Activated CD4-positive, alpha-beta memory T cell treated with anti-CD3 and anti-CD28 coated beads, Interleukin-2, amount 10 ng/mL, durations not matched to agents 7 days and 5 days (primary cell): ENCODE results near the gene CADM1. TPM values are rescaled to one million over a fixed set of nuclear protein-coding genes. Genes with fewer than 3 reads are reported as not detected.
A peak's percentile ranks its signal among the peaks of the same experiment; 100 is the strongest.

Experiments used
- CTCF ChIA-PET: fragments of 350-600 bp; sonication (Branson Sonifier 250); formaldehyde crosslinking; loops from one replicate; lab custom pipeline; 2021; ENCODE audit warnings: antibody characterized with exemption, inconsistent platforms; lab: Charles Lee
- POLR2A ChIA-PET: fragments of 350-600 bp; sonication (Branson Sonifier 250); formaldehyde crosslinking; loops from one replicate; lab custom pipeline; 2021; ENCODE audit warnings: antibody characterized with exemption; lab: Charles Lee
- DNase-seq: peaks from one replicate; pipeline ENCODE4 v3.0.0-alpha.2; 2020
- H3K27ac Mint-ChIP-seq: one replicate; pipeline ENCODE4 v1.8.0; 2021; ENCODE audit warnings: mild to moderate bottlenecking, mixed read lengths
- H3K27me3 Mint-ChIP-seq: one replicate; pipeline ENCODE4 v1.8.0; 2021; ENCODE audit warnings: mixed read lengths
- H3K36me3 Mint-ChIP-seq: one replicate; pipeline ENCODE4 v1.8.0; 2021; ENCODE audit warnings: low read depth, mixed read lengths
- H3K4me1 Mint-ChIP-seq: one replicate; pipeline ENCODE4 v1.8.0; 2021; ENCODE audit warnings: mixed read lengths
- H3K4me3 Mint-ChIP-seq: one replicate; pipeline ENCODE4 v1.8.0; 2021; ENCODE audit warnings: mild to moderate bottlenecking, mixed read lengths
- H3K9me3 Mint-ChIP-seq: one replicate; pipeline ENCODE4 v1.8.0; 2021; ENCODE audit warnings: mixed read lengths
- total RNA-seq, 2 experiments: library from RNA; stranded (reverse); gene quantifications; one replicate each; pipeline ENCODE4 v1.2.3, GENCODE V29; 2021

Gene CADM1
- 1 to 10 TPM; 1.7 to 2.5 TPM for total RNA-seq

GRCh38 chr11:115504276-115505158 lies at the start of gene CADM1:
TSS of gene CADM1 (minus strand) at chr11:115504415.
- peak; percentile 81 for DNase-seq
- peaks cover 3% of the 10 kb centered on the region for H3K36me3 Mint-ChIP-seq
- H3K27ac Mint-ChIP-seq: no peak within 1 kb of the TSS
- H3K27me3 Mint-ChIP-seq: peaks cover 23% of the 10 kb centered on the region
- H3K9me3 Mint-ChIP-seq: no peaks in the 10 kb centered on the region
- ChIA-PET POLR2A (no interaction called here), CTCF (no interaction called here)
- peaks cover 7% of the 10 kb centered on the region for H3K4me1 Mint-ChIP-seq
- peak within 1 kb of the TSS; percentile 69 for H3K4me3 Mint-ChIP-seq

- Mint-ChIP-seq H3K4me3 (no peak overlapping the region), H3K4me1 (no peaks in the 10 kb centered on the region), H3K9me3 (no peaks in the 10 kb centered on the region), H3K27ac (no peak overlapping the region), H3K36me3 (no peaks in the 10 kb centered on the region), H3K27me3 (no peaks in the 10 kb centered on the region)
- CTCF ChIA-PET: no interaction called here
- POLR2A ChIA-PET: no interaction called here
- DNase-seq: no peak
Measured at GRCh38 chr11:115552773-115553438, 48.7 kb upstream of the CADM1 start.

GRCh38 chr11:115552151-115552772 lies 48.0 kb upstream of the CADM1 start:
- Mint-ChIP-seq H3K36me3 (no peaks in the 10 kb centered on the region), H3K27me3 (no peaks in the 10 kb centered on the region), H3K4me1 (no peaks in the 10 kb centered on the region), H3K4me3 (no peak overlapping the region), H3K9me3 (no peaks in the 10 kb centered on the region), H3K27ac (no peak overlapping the region)
- CTCF ChIA-PET: no interaction called here
- no peak for DNase-seq
- POLR2A ChIA-PET: no interaction called here

GRCh38 chr11:115550291-115551059 lies 46.3 kb upstream of the CADM1 start:
- Mint-ChIP-seq H3K36me3 (no peaks in the 10 kb centered on the region), H3K4me3 (no peak overlapping the region), H3K4me1 (no peaks in the 10 kb centered on the region), H3K27me3 (no peaks in the 10 kb centered on the region), H3K27ac (no peak overlapping the region), H3K9me3 (no peaks in the 10 kb centered on the region)
- CTCF ChIA-PET: no interaction called here
- POLR2A ChIA-PET: no interaction called here
- DNase-seq: no peak

GRCh38 chr11:115548878-115549528 lies 44.8 kb upstream of the CADM1 start:
- no peak overlapping the region for H3K27ac Mint-ChIP-seq
- CTCF ChIA-PET: no interaction called here
- POLR2A ChIA-PET: no interaction called here
- no peaks in the 10 kb centered on the region for H3K36me3 Mint-ChIP-seq
- no peak for DNase-seq
- no peaks in the 10 kb centered on the region for H3K9me3 Mint-ChIP-seq
- no peaks in the 10 kb centered on the region for H3K27me3 Mint-ChIP-seq
- H3K4me1 Mint-ChIP-seq: no peaks in the 10 kb centered on the region
- no peak overlapping the region for H3K4me3 Mint-ChIP-seq

- no peaks in the 10 kb centered on the region for H3K27me3 Mint-ChIP-seq
- no peaks in the 10 kb centered on the region for H3K9me3 Mint-ChIP-seq
- H3K4me1 Mint-ChIP-seq: no peaks in the 10 kb centered on the region
- no peak overlapping the region for H3K4me3 Mint-ChIP-seq
- H3K36me3 Mint-ChIP-seq: no peaks in the 10 kb centered on the region
- no peak overlapping the region for H3K27ac Mint-ChIP-seq
- POLR2A ChIA-PET: no interaction called here
- no peak for DNase-seq
- CTCF ChIA-PET: no interaction called here
Measured at GRCh38 chr11:115545581-115546210, 41.5 kb upstream of the CADM1 start.

- CTCF ChIA-PET: no interaction called here
- no peaks in the 10 kb centered on the region for H3K9me3 Mint-ChIP-seq
- H3K4me3 Mint-ChIP-seq: no peak overlapping the region
- no peak overlapping the region for H3K27ac Mint-ChIP-seq
- H3K27me3 Mint-ChIP-seq: no peaks in the 10 kb centered on the region
- no peaks in the 10 kb centered on the region for H3K4me1 Mint-ChIP-seq
- DNase-seq: no peak
- POLR2A ChIA-PET: no interaction called here
- no peaks in the 10 kb centered on the region for H3K36me3 Mint-ChIP-seq
Measured at GRCh38 chr11:115544422-115544948, 40.3 kb upstream of the CADM1 start.

- H3K9me3 Mint-ChIP-seq: peaks cover 3% of the 10 kb centered on the region
- no peak overlapping the region for H3K4me3 Mint-ChIP-seq
- no peaks in the 10 kb centered on the region for H3K27me3 Mint-ChIP-seq
- POLR2A ChIA-PET: no interaction called here
- no peak for DNase-seq
- no peak overlapping the region for H3K27ac Mint-ChIP-seq
- no peaks in the 10 kb centered on the region for H3K36me3 Mint-ChIP-seq
- no peaks in the 10 kb centered on the region for H3K4me1 Mint-ChIP-seq
- CTCF ChIA-PET: no interaction called here
Measured at GRCh38 chr11:115541518-115541917, 37.3 kb upstream of the CADM1 start.

GRCh38 chr11:115539844-115540243 lies 35.6 kb upstream of the CADM1 start:
- CTCF ChIA-PET: no interaction called here
- DNase-seq: no peak
- Mint-ChIP-seq H3K27ac (no peak overlapping the region), H3K27me3 (no peaks in the 10 kb centered on the region), H3K36me3 (no peaks in the 10 kb centered on the region), H3K9me3 (peaks cover 3% of the 10 kb centered on the region), H3K4me1 (no peaks in the 10 kb centered on the region), H3K4me3 (no peak overlapping the region)
- POLR2A ChIA-PET: no interaction called here

- CTCF ChIA-PET: interaction anchor here (0.6 kb wide), 1 partner anchor 58 kb away, joined by 3 read pairs; no protein-coding TSS in a partner anchor
- Mint-ChIP-seq H3K4me1 (no peaks in the 10 kb centered on the region), H3K36me3 (no peaks in the 10 kb centered on the region), H3K27ac (no peak overlapping the region), H3K4me3 (no peak overlapping the region), H3K9me3 (peaks cover 3% of the 10 kb centered on the region), H3K27me3 (no peaks in the 10 kb centered on the region)
- DNase-seq: no peak
- POLR2A ChIA-PET: no interaction called here
Measured at GRCh38 chr11:115535781-115536180, 31.6 kb upstream of the CADM1 start.

- Mint-ChIP-seq H3K4me3 (no peak overlapping the region), H3K9me3 (no peaks in the 10 kb centered on the region), H3K27ac (no peak overlapping the region), H3K4me1 (no peaks in the 10 kb centered on the region), H3K36me3 (no peaks in the 10 kb centered on the region), H3K27me3 (no peaks in the 10 kb centered on the region)
- CTCF ChIA-PET: no interaction called here
- DNase-seq: no peak
- POLR2A ChIA-PET: no interaction called here
Measured at GRCh38 chr11:115530752-115531151, 26.5 kb upstream of the CADM1 start.

- H3K36me3 Mint-ChIP-seq: no peaks in the 10 kb centered on the region
- H3K27ac Mint-ChIP-seq: no peak overlapping the region
- no peaks in the 10 kb centered on the region for H3K27me3 Mint-ChIP-seq
- POLR2A ChIA-PET: no interaction called here
- CTCF ChIA-PET: no interaction called here
- H3K9me3 Mint-ChIP-seq: no peaks in the 10 kb centered on the region
- H3K4me1 Mint-ChIP-seq: no peaks in the 10 kb centered on the region
- H3K4me3 Mint-ChIP-seq: no peak overlapping the region
- DNase-seq: no peak
Measured at GRCh38 chr11:115528225-115528624, 24.0 kb upstream of the CADM1 start.
